GM12891 (cell line): ENCODE measurements around the gene SRCIN1.

Source experiments
- PAX5 ChIP-seq: IDR thresholded peaks from 2 replicates; pipeline ENCODE4 v1.6.1; 2011; ENCODE audit warnings: low read length, moderate library complexity, mild to moderate bottlenecking; ENCODE audit not compliant: insufficient read depth, severe bottlenecking
- POLR2A ChIP-seq: IDR thresholded peaks from 2 replicates; pipeline ENCODE4 v1.6.1; 2011; ENCODE audit warnings: low read depth, low read length, control low read depth
- POLR2AphosphoS5 ChIP-seq: IDR thresholded peaks from 2 replicates; pipeline ENCODE4 v1.6.1; 2011; ENCODE audit warnings: low read depth, low read length, control low read depth
- POU2F2 ChIP-seq: IDR thresholded peaks from 2 replicates; pipeline ENCODE4 v1.6.1; 2011; ENCODE audit warnings: low read depth, mild to moderate bottlenecking, control low read depth, low read length, moderate library complexity
- TAF1 ChIP-seq: IDR thresholded peaks from 2 replicates; pipeline ENCODE4 v1.6.1; 2011; ENCODE audit warnings: low read depth, low read length, control low read depth

GRCh38 chr17:38632334-38632733 lies 26.6 kb upstream of the SRCIN1 start:
- TF ChIP-seq POLR2A (no peak), TAF1 (no peak), POLR2AphosphoS5 (no peak), POU2F2 (no peak), PAX5 (no peak)
